Adipose tissue (tissue), 3 donors: ENCODE data around the gene RASD2. TPM values are rescaled to one million over a fixed set of nuclear protein-coding genes. Genes with fewer than 3 reads are reported as not detected.

Source experiments
- polyA plus RNA-seq, 3 donors: library from polyadenylated mRNA; stranded (reverse); fragments of 200-250 nt; gene quantifications; one replicate each; pipeline ENCODE4 v1.2.3, GENCODE V29; 2013
- donor health status: healthy with polysubstance abuse.
- donor health status: Bipolar disorder and iron deficiency.
- donor health status: healthy.

The RASD2 gene
- polyA plus RNA-seq, 3 donors, result 0.26 to 1.1 (median 0.34) TPM

Other genes starting within 250 kb of the RASD2 start
- 10 to 100 TPM; 22.7 to 66.6 (median 40.2) TPM for gene TOM1, start 240.9 kb upstream of the RASD2 start, polyA plus RNA-seq
- gene HMOX1, start 159.7 kb upstream of the RASD2 start, polyA plus RNA-seq, result 100 to 1,000 TPM in 1 of 3 donors, 10 to 100 TPM in 1, 1 to 10 TPM in 1; 9.0 to 358 (median 86.9) TPM
- gene MCM5, start 140.7 kb upstream of the RASD2 start, polyA plus RNA-seq, result 10 to 100 TPM in 2 of 3 donors, 1 to 10 TPM in 1; 8.7 to 12.1 (median 11.2) TPM
- gene MB, start 76.5 kb downstream of the RASD2 start, polyA plus RNA-seq, result 10 to 100 TPM in 2 of 3 donors, 1 to 10 TPM in 1; 1.3 to 19.2 (median 16.2) TPM
- gene APOL6, start 107.6 kb downstream of the RASD2 start, polyA plus RNA-seq, result 10 to 100 TPM in 2 of 3 donors, 1 to 10 TPM in 1; 3.6 to 35.1 (median 11.6) TPM
- under 1 TPM in 1 of 3 donors, not detected in 2; 0.04 TPM for gene APOL5, start 177.0 kb downstream of the RASD2 start, polyA plus RNA-seq